Activated CD4-positive, alpha-beta T cell treated with anti-CD3 and anti-CD28 coated beads, Interleukin-2, Interleukin-6, amounts not matched to agents 100 ng/mL and 50 ng/mL, durations not matched to agents 16 hours and 8 hours (primary cell): ENCODE measurements around the gene CRELD2.

ENCODE experiments used
- DNase-seq: peaks from one replicate; pipeline ENCODE4 v3.0.0-alpha.2; 2020

The CRELD2 gene

DNA sequence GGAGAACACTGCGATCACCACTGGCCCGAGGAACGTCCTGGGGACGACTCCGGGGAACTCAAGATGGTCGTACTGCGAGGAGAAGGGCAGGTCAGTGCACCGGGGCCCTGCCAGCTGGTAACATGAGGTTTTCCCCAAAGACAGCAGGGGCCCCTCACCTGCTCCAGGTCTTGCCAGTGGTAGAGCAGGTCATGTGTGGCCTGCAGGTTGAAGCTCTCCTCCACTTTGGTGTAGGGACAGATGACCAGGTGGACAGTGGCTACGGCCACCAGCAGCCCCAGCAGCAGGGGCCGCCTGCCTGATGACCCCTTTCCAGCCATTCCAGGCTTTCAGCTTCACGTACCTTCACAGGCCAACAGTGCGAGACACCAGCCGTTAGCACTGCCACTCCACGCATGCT, 5.0 kb upstream of the CRELD2 start:
- no peak for DNase-seq

DNA sequence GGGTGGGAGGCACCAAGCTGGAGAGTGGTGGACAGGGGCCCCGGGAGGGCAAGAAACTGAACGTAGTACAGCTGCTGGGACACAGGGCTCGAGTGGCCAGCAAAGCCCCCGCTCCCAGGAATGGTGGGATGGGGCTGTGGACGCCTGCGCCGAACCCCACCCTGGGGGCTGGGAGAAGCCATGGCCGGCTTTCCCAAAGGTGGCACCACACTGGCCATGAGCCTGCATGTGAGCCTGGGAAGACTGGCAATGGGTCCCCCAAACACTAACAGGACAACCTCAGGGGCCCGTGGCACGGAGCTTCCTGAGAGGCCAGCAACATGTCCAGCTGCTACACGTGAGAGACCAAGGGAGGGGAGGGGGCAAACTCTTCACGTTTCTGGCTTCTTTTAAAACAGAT, 4.2 kb upstream of the CRELD2 start:
- DNase-seq: no peak

DNA sequence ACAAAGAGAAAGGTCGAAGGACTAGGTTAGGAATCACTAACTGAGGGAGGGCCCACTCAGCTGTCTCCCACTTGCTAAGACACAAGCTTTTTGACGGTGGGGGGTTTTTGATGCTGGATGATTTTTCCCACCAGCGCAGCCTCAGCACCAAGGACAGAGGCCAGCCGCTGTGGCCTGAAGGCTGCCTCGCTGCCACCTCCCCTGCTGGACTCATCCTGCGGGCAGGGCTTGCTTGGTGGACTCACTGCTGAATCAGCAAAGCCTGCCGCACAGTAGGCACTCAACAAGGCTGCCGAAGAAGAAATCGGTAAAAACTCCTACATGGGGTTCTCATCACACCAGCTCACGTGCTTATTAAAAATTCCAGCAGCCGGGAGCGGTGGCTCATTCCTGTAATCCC, 2.8 kb upstream of the CRELD2 start:
- DNase-seq: no peak

DNA sequence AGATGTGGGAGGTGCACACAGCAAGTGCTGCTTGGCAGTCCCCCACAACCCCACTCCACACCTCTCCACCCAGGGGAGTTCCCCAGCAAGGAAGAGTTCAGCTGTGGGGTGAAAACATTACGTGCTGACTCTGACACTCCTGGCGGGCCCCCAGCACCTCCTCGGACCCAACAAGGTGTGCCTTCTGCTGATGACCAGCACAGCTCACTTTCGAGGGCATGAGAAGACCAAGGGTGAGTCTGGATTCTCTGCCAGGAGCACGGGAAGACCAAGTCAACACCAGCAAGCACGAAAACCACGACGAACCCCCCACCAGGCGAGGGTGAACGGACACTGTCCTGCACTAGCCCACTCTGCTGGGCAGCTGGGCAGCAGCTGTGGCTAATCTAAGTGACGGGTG, 1.6 kb upstream of the CRELD2 start:
- DNase-seq: no peak

DNA sequence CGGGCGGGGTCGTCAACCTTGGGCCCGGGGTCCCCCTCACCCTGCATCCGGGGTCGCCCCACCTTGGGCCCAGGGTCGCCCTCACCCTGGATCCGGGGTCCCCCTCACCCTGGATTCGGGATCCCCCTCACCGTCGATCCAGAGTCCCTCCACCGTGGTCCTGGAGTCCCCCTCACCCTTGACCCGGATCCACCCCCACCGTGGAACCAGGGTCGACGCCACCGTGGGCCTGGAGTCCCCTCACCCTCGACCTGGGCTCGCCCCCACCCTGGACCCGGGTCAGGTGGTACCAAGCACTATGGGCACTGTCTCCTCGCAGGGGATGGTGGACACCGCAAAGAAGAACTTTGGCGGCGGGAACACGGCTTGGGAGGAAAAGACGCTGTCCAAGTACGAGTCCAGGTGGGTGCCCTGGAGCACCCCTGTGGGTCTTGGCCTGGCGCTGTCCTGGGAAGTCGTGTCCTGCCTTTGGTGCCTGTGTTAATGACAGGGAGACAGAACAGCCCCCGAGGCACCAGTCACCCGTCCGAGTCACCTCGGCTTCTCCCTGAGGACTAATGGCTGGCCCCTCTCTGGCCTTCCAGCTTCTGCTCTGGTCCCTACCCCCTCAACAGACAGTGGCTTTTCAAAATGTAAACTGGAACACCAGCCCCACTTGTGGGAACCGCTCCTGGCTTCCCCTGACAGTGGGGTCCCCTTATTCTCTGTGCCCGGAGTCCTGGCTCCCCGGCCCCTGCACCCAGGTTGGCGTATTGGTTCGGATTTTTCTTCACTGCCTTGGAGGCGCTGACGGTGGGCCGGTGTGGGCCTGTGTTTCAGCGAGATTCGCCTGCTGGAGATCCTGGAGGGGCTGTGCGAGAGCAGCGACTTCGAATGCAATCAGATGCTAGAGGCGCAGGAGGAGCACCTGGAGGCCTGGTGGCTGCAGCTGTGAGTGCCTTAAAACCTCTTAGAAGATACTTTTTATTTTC, 762 bp downstream of the CRELD2 start:
- DNase-seq: no peak

DNA sequence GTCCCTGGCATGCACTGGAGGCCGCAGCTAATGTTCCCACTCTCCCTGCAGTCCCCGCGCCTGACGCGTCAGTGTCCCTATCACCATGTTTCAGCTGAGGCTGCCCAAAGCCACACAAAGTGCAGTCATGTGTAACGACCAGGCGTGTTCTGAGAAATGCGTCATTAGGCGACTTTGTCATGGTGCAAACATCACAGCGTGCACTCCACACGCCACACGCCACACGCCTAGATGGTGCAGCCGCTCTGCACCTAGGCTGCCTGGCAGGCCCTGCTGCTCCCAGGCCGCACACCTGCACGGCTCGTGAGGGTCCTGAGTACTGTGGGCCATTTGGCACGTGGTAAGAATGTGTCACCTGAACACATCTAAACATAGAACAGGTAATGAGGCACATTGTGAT, 2.4 kb downstream of the CRELD2 start:
- DNase-seq: no peak

DNA sequence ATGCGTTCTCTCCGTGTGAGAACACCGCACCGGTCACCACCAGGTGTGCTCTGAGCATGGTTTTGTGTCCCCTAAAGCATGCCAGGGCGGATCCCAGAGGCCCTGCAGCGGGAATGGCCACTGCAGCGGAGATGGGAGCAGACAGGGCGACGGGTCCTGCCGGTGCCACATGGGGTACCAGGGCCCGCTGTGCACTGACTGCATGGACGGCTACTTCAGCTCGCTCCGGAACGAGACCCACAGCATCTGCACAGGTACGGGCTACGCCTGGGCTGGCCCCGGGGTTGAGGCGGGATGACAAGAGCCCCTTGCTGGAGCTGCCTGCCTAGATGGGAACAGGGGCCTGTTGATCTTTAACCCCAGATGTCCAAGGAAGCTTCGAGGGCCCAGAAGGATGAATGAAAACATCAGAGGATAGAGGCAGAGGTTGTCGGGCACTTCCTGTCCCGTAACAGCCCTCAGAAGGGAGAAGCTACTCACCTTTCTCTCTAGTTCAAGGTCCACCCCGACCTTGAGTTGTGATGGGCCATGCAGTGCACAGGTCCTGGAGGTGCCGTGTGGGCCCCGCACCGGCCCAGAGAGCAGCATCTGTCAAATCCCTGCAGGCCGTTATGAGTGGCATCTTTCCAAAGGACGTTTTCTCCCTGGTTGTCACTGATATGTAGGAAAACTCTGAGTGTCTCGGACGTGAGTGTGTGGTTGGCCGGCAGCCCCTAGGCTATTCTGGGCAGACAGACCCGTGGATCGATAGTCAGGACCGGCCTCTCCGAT, 3.3 kb downstream of the CRELD2 start:
- no peak for DNase-seq

DNA sequence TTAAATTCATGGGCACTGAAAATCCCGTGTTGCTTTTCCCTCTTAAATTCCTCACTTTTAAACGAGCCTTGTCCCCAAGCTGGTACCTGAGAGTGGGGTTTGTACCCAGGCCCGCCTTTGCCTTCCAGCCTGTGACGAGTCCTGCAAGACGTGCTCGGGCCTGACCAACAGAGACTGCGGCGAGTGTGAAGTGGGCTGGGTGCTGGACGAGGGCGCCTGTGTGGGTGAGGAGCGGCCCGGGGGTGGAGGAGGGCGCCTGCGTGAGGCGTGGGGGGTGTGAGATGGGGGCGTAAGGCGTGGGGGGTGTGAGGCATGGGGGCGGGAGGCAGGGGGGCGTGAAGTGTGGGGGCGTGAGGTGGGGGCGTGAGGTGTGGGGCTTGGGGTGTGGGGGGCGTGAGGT, 4.0 kb downstream of the CRELD2 start:
- DNase-seq: no peak

DNA sequence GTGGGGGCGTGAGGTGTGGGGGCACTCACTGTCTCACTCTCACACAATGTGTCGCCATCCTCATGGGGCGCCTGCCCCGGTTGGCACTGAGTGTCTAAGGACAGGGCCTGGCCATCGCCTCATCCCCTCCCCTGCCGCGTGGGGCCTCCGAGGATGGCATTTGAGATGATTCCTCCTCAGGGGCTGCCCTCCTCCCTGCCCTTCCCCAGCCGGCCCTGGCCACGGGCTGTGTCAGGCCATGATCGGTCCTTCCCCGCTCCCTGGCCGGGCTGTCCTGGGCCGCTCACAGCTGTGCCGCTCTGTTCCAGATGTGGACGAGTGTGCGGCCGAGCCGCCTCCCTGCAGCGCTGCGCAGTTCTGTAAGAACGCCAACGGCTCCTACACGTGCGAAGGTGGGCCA, 4.5 kb downstream of the CRELD2 start:
- DNase-seq: no peak

DNA sequence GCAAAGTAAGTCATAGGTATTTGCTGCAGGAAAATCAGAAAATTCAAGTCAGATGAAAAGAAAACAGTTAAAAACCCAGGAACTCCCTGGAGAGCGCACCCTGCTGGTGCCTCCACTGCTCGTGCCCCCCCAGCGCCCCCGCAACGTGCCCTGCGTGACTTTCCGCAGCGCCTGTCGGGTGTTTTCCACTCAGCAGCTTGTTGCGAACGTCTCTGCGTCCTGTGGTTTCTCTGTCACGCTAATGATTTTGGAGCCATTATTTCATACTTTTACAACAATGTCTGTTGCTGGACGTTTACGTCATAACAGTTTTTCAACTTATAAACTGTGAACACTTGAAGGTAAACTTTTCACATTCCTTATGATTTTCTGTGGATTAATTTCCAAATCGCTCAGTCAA, 5.0 kb downstream of the CRELD2 start:
- no peak for DNase-seq

DNA sequence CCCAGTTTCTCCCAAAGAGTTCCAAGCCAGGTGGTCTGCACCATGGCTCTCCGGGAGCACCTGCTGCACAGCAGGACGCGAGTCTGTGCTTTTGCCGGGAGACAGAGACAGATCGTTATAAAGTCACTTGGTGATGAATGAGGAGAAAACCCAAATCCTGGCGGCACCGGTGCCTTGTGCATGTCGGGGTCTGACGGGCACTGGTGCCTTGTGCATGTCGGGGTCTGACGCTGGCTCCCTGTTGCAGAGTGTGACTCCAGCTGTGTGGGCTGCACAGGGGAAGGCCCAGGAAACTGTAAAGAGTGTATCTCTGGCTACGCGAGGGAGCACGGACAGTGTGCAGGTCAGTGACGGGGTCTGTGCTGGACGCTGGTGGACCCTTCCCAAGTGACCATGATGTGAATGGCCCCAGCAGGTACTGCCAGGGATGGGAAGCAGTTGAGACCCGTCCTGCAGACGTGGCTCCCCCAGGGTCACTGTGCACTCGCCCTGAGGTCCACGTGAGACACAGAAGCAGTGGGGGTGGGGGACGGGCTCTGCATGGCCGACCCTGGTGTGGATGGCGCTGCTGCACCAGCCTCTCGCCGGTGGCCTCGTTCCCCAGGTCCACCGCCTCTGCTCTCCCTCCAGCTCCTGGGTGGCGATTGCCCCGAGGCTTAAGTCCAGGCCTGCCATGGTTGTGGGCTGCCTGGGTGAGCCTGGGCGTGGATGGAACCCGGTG, 5.8 kb downstream of the CRELD2 start:
- DNase-seq: no peak

DNA sequence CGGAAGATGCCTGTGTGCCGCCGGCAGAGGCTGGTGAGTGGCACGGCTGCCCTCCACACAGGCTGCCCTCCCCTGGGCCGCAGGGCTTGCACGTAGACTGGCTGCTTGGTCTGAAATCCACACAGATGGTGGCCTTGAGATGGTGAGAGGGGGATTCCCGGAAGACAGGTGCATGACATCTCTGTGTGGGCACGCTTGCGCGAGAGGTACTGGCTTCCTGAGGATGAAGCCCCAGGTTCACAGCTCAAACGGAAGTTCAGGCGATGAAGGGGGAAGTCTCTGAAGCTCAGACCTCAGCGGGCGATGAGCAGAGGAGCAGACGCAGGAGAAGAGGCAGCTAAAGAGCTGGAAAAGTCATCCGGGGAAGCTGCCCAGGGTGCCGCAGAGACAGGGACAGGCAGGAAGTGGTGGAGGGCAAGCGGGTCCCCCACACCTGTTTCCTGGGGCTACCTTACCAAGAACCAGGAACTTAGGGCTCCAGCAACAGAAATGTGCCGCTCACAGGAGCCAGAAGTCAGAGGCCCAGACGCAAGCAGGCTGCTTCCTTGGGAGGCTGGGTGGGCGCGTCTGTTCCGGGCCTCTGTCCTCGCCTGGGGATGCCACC, 7.2 kb downstream of the CRELD2 start:
- DNase-seq: peak; percentile 74

DNA sequence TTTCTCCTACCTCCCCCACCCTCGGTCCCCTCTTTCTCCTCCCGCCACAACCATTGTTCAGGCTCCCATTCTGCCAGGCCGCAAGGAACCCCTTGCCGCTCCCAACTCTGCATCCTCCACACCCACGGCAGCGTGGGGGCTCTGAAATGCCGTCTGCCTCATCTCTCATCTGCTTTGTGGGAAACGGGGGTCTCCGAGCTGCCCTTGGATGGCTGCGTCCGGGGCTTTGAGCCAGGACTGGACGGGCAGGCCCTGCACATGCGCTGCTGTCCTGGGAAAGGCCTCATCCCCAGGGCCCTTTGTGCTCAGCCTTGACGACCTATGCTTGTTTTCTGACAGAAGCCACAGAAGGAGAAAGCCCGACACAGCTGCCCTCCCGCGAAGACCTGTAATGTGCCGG, 8.5 kb downstream of the CRELD2 start:
- DNase-seq: no peak

DNA sequence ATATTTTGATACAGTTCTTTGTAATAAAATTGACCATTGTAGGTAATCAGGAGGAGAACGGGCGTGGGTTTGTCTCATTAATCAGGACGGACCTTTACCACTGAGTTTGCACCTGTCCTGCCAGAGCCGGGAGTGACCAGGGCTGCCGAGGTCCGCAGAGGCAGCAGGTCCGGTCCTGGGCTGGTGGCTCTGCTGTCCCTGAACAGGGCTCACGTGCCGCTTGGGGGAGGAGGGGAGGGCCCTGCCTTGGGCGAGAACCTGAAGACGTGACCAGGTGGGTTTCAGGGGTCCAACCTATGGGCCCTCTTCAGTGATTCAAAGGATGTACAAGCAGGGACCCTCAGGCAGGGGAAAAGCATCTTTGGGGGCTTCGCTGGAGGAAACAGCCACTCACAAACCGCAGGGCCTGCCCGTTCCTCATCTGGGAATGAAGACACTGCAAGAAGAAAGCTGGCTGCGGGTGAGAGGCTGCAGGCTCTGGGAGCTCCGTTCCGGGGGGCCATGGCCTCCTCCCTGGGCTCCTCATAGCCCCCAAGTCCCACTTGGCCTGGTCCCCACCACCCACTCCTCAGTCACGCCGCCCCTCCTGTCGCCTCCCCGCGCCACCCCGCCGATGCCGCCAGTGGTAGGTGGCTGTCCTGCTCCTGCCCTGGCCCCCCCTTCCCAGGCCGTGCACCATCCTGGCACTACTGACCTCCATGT, 9.2 kb downstream of the CRELD2 start:
- no peak for DNase-seq

DNA sequence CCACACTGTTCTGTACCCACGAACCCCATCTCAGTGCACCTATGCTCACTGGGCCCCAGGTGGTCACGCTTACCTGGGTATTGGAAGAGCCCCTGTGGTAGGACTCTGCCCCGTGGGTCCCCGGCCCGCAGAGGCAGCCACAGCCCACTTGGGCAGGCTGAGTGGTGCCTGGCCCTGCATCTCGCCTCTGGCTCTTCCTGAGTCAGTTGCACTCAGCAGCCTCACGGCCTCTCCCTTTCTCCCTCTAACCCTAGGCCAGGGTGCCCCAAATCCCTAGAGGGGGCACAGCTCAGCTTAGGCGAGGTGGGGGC, 9.7 kb downstream of the CRELD2 start:
- no peak for DNase-seq

DNA sequence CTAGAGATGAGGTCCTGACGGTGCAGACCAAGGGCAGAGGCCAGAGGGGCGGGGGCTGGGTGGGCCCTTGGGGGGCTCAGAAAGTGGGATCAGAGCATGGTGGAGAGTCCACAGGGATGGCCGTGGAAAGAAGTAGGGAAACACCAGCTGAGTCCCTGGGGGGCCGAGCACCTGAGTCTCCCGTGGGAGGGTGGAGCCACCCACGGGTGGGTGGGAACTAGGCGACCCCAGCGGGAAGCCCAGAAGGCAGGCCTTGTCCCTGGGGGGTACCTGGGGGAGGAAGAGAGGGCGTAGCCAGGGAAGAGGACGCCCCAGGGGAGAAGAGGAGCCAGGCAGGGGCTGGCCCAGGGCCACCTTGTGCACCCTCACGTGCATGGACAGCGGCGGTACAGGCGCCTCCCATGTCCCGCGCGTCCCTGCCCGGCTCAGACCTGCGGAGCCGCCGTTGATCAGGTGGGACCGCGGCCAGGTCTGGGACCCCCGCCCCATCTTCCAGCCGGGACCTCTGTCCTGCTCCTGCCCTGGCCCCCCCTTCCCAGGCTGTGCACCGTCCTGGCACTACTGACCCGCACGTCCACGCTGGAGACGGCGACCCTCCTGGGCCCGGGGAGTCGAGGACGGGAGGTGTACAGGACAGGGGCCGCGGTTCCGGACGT, 10.2 kb downstream of the CRELD2 start:
- no peak for DNase-seq

DNA sequence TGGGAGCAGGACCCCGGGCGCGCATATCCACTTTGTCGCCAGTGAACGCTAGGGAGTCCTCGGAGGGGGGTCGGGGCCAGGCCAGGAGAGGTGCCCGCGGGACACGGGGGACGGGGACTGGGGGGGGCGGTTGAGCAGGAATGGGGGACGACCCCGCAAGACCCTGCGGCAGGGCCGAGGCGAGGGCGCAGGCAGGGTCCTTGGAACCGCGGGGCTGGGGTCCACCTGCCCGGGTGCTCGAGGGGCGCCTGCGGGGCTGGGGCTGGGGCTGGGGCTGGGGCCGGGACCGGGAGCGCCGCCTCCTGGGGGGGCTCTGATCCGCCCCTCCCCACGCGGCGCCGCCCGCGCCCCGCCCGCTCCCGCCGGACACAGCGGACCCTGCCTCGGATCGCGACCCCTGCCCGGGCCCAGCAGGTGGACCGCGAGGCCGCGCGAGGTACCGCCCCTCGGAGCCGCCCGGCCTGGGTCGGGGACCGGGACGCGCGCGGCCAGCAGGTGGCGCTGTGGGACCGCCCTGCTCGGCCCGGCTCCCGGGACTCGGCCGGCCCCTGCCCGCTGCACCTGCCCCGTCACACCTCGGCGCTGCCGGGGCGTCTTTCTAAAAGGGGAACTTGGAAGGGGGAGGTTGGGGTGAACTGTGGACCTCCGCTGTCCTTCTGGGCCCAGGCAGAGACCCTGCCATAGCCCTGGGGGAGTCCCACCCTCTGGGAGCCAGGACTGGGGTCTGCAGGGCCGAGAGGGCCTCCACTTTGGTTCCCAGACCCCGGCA, 11.0 kb downstream of the CRELD2 start:
- DNase-seq: peak; percentile 83

DNA sequence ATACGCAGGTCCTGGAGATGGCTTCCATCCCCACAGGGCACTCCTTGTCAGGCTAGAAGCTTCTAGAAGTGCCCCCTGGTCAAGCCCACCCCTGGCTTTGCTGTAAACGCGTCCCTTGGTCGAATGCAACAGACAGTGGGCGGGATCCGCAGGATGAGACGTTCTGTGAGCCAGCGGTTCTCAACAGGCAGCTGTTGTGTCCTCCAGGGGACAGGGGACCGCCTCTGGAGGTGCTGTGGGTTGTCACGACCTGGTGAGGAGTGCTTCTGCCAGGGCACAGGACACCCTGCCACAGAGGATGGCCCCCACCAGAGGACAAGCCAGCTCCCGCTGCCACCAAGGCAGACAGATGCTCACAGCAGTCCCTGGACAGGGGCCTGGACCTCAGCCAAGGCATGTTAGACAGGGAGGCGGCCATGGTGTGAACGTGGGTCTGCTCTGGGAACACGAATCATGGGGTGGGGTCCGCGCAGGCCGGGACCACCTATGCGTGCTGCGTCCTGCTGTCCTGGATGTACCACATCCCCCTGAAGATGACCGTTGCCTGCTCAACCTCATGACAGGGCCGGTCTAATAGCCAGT, 11.7 kb downstream of the CRELD2 start:
- no peak for DNase-seq

DNA sequence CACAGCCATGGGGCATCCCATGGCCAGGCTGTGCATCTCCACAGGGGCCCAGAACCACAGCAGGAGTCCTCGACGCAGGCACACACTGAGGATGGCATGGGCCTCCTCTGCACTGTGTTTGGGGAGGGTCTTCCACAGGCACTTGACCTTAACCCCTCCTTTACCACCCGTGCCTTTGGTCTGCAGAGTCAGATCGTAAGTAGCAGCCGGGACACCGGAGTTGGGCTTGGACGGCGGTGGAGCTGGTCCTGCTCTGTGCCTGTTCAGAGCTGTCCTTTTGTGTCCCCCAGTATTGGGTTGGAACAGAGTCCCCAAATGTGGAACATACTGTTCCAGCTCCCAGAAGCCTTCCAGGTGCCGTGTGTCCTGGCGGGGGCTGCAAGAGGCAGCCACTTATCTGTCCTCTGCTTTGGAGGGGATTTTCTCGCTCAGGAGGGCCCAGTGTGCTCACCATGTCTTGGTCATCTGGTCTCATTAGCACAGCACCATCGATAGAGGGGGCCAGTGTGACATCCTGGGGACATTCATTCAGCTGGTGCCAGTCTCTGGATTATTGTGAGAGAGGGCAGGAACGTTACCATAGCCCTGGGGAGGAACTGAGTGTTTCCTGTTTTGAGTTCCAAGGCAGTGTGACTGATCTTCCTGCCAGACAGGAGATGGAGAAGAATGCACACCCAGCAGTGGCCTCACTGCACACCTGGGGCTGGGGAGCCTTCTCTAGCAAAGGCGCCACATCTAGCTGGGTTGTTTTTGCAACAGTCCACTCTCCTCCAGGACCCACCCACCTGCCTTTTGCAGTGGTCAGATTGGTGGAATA, 12.4 kb downstream of the CRELD2 start:
- peak; percentile 65 for DNase-seq
